Left renal cortex interstitium (tissue), 4 donors: ENCODE data around the gene LHX3. TPM values are rescaled to one million over a fixed set of nuclear protein-coding genes. Genes with fewer than 3 reads are reported as not detected.
A peak's percentile ranks its signal among the peaks of the same experiment; 100 is the strongest.
"Not testable (repeated sequence)": the region's sequence is repeated elsewhere in the genome, so short reads cannot be mapped to it uniquely, and the experiment has no call there.

Experiments
- DNase-seq, 4 donors: peaks; one replicate each; pipeline ENCODE4 v3.0.0-alpha.2; 2013; ENCODE audit warnings: low read depth in 4 of 4, low spot score in 2 of 4, missing footprints in 1 of 4
- polyA plus RNA-seq, 4 donors: library from polyadenylated mRNA; unstranded; fragments of 120-200 nt; gene quantifications; one replicate each; pipeline ENCODE4 v1.2.1, GENCODE V29; 2013; ENCODE audit not compliant: insufficient read length in 4 of 4

Gene LHX3
- polyA plus RNA-seq, 4 donors, result not detected

- no peak for DNase-seq
Observed at GRCh38 chr9:136160381-136160841, 44.5 kb downstream of the LHX3 start.

GRCh38 chr9:136159851-136160250 is 45.1 kb downstream of the LHX3 start:
- no peak for DNase-seq

GRCh38 chr9:136157477-136158265 is 47.3 kb downstream of the LHX3 start:
- DNase-seq, result no peak

GRCh38 chr9:136156209-136157120 is 48.5 kb downstream of the LHX3 start:
- DNase-seq, result peak in 1 of 4 donors; percentile 53

GRCh38 chr9:136155576-136155975 is 49.4 kb downstream of the LHX3 start:
- no peak for DNase-seq

- DNase-seq, result no peak
Observed at GRCh38 chr9:136154943-136155342, 50.0 kb downstream of the LHX3 start.

GRCh38 chr9:136153381-136154065 is 51.4 kb downstream of the LHX3 start:
- no peak for DNase-seq

GRCh38 chr9:136152931-136153330 is 52.0 kb downstream of the LHX3 start:
- no peak for DNase-seq

GRCh38 chr9:136152543-136152866 is 52.4 kb downstream of the LHX3 start:
- no peak for DNase-seq

- no peak for DNase-seq
Observed at GRCh38 chr9:136151848-136152542, 52.9 kb downstream of the LHX3 start.

- DNase-seq, result no peak
Observed at GRCh38 chr9:136151214-136151804, 53.6 kb downstream of the LHX3 start.

- DNase-seq, result not testable (repeated sequence)
Observed at GRCh38 chr9:136150664-136151213, 54.2 kb downstream of the LHX3 start.

- DNase-seq, result no peak
Observed at GRCh38 chr9:136149853-136150252, 55.1 kb downstream of the LHX3 start.

GRCh38 chr9:136149337-136149736 is 55.6 kb downstream of the LHX3 start:
- DNase-seq, result no peak

- DNase-seq, result no peak
Observed at GRCh38 chr9:136148766-136149165, 56.2 kb downstream of the LHX3 start.

- DNase-seq, result no peak
Observed at GRCh38 chr9:136147890-136148714, 56.8 kb downstream of the LHX3 start.

- no peak for DNase-seq
Observed at GRCh38 chr9:136147038-136147889, 57.7 kb downstream of the LHX3 start.
